ENCODE data around the gene PAX9.
A peak's percentile ranks its signal among the peaks of the same experiment; 100 is the strongest.

The PAX9 gene

DNA sequence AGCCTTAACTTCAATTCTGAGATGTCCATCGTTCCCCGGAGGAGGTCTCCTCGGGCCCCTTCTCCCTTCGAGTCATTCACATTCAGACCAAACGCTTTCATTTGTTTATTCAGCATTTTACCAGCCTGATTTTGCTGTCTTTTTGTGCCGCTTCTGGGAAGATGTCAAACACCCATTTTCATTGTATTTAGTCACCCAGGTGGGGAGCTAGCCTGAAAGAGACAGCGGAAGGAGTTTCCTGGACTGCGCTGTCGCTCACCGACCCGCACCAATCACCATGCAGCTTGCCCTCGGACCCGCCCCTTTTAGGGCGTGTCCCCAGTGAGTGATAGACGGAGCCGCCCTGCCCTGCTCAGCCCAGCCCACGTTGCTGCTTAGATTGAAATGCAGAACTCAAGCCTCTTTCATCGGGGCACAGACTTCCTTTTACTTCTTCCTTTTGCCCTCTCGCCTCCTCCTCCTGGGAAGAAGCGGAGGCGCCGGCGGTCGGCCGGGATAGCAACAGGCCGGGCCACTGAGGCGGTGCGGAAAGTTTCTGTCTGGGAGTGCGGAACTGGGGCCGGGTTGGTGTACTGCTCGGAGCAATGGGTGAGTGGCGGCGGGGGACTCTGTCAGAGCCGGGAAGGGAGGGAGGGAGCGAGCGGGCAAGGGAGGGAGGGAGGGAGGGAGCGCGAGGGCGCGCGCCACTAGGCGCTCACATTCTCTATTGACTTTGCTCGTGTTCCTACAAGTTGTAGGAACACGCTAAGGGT is at the start of gene PAX9:
PAX9 (plus strand) TSS at position 355 of the 752 bp plus-strand sequence; CDS start at position 585, 230 bp downstream.
- peak; percentile 80 to 96 for DNase-seq

DNA sequence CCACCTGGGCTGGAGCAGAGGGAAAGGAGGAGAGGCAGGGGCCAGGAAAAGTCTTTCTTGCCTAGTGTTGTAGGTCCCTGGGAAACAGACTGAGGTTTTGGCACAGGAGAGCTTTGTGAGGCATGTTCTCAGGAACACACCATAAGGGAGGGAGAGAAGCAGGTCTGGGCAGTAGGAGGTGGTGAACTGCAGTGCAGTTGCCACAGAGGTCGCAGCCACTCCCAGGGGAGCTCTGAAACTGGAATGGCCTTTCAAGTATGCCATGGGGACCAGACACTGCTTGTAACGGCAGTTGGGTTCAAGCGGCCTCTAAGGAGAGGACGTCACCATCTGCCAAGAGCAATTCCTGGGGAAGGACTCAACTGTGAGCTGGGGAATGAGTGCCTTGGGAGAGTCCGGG is 43.8 kb upstream of the PAX9 start:
- no peak for DNase-seq

DNA sequence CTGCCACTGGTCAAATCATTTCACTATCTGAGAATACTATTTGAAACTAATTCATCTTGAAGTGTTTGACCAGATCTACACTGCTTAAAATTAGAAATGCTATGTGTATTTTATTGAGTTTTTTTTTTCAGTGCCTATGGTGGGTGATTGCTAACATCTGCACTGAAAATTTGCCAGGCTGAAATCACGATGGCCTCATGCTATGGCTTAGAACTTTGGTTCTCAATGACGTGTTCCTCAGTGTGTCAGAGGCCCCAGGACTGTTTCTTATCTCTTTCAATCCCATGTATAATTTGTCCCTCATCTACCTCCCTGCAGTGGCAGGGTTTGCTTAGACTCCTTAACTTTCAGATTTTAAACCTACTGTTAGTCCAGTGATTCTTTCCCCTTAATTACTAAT is 43.0 kb upstream of the PAX9 start:
- DNase-seq: no peak

- DNase-seq: no peak
Measured at GRCh38 chr14:36619131-36619530, 42.5 kb upstream of the PAX9 start.

DNA sequence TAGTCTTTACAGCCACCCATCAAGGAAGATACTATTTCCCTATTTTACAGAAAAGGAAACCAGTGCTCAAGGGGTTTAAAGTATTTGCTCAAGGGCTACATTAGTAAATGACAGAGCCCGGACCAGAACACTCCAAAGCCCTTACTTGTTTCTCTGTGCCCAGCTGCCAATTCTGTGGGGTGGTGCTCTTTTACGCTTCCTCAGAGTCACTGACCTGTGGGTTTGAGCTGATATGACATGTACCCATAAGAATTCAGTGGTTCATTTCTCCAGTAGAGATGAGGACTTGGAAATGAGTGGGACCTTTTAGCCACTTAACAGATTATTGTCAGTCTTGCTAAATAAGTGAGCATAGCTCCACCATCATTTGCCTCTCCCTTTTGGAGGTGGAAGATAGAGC is 41.8 kb upstream of the PAX9 start:
- no peak for DNase-seq

DNA sequence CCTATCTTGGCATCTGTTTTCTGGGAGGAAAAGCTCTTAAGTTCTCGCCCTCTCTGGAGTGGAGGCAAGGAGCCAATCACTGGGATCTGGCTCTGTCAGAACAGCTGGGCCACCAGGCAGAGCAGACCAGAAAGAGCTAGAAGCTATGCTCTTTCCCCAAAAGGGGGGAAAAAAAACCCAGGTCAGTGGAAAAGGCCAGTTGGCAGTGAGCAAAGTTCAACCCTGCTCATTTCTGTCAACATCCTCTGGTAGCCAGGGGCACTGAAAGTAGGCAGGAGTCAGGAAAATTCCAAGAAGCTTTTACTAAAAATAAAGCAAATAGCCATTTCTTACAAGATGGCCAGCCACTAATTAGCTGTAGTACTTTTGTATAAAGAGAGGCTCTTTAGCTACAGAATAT is 36.6 kb upstream of the PAX9 start:
- DNase-seq: peak in 1 of 2 experiments; percentile 13

- no peak for DNase-seq
Measured at GRCh38 chr14:36625436-36625835, 36.2 kb upstream of the PAX9 start.

DNA sequence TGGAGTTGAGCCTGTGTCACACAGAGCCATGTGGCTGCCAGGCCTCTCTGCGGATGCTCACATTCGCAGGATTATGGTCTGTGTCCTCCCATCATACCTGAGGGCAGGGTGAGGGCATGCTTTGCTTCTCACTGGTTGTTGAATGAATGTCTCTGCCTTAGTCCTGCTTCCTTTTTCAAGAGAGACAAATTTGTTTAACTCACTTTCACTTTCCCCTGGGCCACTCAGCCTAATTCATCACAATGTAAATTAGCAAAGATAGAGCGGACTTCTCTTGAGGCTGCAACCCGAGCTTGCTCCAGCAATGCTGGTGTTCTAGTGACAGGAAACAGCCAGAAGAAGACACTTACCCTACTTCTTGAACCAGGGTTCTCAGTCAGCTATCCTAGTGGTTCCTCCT is 35.5 kb upstream of the PAX9 start:
- DNase-seq: no peak

DNA sequence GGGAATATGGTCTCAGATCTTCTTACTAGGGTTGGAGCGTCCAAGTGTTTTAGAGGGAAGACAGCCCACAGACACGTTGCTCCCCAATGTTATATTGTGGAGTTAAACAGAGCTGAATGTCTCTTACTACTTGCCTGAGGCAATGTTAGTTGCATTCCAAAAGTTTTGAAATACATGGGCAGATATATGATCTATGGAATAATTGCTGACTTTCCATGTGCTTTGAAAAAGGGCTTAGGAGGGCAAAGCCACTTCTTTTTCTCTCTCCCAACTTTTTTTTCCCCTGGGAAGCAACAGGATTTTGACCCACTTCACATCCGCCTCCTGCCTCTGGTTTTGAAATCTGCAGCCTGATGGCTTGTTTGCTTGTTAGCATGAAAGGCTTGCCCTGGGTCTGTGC is 33.7 kb upstream of the PAX9 start:
- no peak for DNase-seq

- no peak for DNase-seq
Measured at GRCh38 chr14:36633580-36633979, 28.1 kb upstream of the PAX9 start.

GRCh38 chr14:36646664-36647416 is 14.8 kb upstream of the PAX9 start:
- DNase-seq: peak in 1 of 2 experiments; percentile 21

DNA sequence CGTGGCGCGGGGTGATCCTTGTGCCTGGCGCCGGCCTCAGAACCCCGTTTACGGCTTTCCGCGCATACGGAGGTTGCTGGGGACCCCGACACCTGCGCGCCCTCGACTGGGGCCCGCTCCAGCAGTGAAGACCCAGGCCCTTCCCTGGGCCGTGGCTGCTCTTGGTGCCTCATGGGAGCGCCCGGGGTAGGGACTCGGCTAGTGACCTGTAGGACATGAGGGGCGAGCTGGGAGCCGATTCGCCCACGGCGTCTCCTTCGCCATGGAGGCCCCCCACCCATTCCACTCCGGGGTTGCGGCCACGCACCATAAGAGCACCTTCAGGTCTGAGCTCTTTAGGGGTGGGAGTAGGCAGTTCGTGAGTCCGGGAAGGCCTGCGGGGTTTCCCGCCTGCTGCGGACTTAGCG is 14.2 kb upstream of the PAX9 start:
- no peak for DNase-seq

- peak in 1 of 2 experiments; percentile 74 for DNase-seq
Measured at GRCh38 chr14:36647824-36648753, 13.6 kb upstream of the PAX9 start.

GRCh38 chr14:36649872-36650650 is 11.6 kb upstream of the PAX9 start:
- DNase-seq: no peak

GRCh38 chr14:36652542-36653201 is 9.0 kb upstream of the PAX9 start:
- no peak for DNase-seq

DNA sequence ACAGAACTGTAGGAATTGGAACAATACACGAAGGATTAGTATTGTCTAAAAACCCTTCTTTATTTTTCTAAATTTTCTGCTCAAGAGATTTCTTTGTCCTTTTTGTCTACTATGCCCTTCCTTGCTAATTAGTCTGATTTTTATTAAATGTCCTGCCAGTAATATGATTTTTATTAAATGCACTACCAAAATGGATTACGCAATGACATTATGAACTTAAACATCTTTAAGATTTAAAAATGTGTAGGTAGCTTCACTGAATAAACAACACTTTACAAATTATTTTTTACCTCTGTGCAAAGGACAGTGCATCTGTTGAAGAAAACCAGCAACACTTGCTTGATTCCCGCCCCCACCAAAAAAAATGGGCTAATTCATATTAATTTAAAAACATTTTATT is 8.2 kb upstream of the PAX9 start:
- no peak for DNase-seq

GRCh38 chr14:36653962-36654793 is 7.5 kb upstream of the PAX9 start:
- DNase-seq: no peak

GRCh38 chr14:36654794-36655381 is 6.8 kb upstream of the PAX9 start:
- DNase-seq: no peak

DNA sequence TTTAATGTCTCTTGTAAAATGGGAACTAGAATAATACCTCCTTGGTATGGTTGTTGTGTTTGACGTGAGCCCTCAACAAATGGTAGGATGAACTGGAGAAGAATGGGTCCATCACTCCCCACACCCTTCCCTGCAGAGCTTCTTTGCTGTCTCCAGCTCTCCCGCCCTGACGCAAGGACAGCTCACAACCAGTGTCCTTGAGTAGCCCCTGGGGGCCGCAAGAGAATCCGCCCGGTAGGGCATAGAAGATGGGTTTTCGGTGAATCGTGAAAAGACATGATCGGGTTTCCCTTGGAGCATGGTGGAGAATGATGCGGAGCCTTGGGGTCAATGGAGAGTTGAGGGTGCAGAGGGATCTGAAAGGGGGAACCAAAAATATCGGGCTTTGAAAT is 6.1 kb upstream of the PAX9 start:
- DNase-seq: no peak

DNA sequence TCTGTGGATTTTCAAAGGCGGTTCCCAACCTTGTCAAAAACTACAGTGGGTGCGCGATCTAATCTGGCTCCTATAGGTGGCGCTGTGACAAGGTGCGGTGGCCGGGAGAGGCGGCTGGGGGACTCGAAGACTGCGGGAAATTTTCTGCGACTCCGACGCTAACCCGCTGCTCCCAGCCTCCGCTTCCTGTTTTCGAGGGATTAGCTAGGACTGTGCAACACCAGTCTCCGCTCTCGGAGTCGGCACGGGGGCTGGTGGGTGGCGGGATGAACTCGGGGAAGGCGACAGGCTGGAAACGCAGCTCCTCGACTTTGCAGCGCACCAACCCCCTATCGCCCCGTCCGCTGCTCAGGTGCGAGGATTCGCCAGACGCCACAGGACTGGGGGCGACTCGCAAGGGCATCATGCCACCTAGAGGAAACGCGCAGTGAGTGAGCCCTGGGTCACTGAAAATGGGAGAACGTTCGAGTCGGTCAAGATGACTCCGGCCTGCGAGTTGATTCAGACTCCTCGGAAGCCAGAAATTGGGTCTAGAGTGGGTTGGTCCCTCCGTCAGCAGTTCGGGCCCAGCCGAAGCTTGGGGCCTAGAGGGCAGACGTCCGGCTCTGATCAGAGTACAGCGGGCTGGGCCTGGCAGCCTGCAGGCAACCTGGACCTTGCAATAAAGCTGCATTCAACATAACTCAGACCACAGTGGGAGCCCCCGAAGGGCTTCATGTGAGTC is 5.5 kb upstream of the PAX9 start:
- peak in 1 of 2 experiments; percentile 48 for DNase-seq

Measured in NCI-H446 (cell line).